CD4-positive, alpha-beta memory T cell (primary cell): ENCODE measurements around the gene MMD. TPM values are rescaled to one million over a fixed set of nuclear protein-coding genes. Genes with fewer than 3 reads are reported as not detected.

Source experiments
- CTCF ChIA-PET: fragments of 350-600 bp; sonication (Branson Sonifier 250); formaldehyde crosslinking; loops from one replicate; lab custom pipeline; 2021; ENCODE audit warnings: inconsistent platforms; ENCODE audit not compliant: partially characterized antibody; lab: Charles Lee
- POLR2A ChIA-PET: fragments of 350-600 bp; sonication (Branson Sonifier 250); formaldehyde crosslinking; loops from one replicate; lab custom pipeline; 2021; ENCODE audit not compliant: partially characterized antibody; lab: Charles Lee
- DNase-seq, 5 donors: peaks; one replicate each; pipeline versions ENCODE4 v3.0.0 to v3.0.0-alpha.2; 2020 to 2022; ENCODE audit warnings: mixed read lengths in 1 of 5
- H3K27ac ChIP-seq: one replicate; pipeline ENCODE4 v1.7.0; 2013; ENCODE audit warnings: low read depth, low read length
- H3K27me3 ChIP-seq: 2 replicates; pipeline ENCODE4 v1.7.0; 2013; ENCODE audit warnings: mild to moderate bottlenecking, low read length, moderate library complexity; ENCODE audit not compliant: insufficient read depth
- H3K36me3 ChIP-seq: 2 replicates; pipeline ENCODE4 v1.7.0; 2013; ENCODE audit warnings: mild to moderate bottlenecking, low read length, moderate library complexity; ENCODE audit not compliant: insufficient read depth
- H3K4me1 ChIP-seq: 2 replicates; pipeline ENCODE4 v1.7.0; 2013; ENCODE audit warnings: mild to moderate bottlenecking, low read length, moderate library complexity; ENCODE audit not compliant: insufficient read depth
- H3K4me3 ChIP-seq, 2 donors: one replicate each; pipeline ENCODE4 v1.7.0; 2013; ENCODE audit warnings: low read length in 2 of 2, mild to moderate bottlenecking in 1 of 2
- H3K9me3 ChIP-seq, 2 donors: one replicate each; pipeline ENCODE4 v1.7.0; 2013; ENCODE audit warnings: low read length in 2 of 2, control low read depth in 1 of 2; ENCODE audit not compliant: control insufficient read depth in 1 of 2
- H3K27ac Mint-ChIP-seq, 7 donors: one replicate each; pipeline ENCODE4 v1.8.0; 2020 to 2021; ENCODE audit warnings: mixed read lengths in 7 of 7, mild to moderate bottlenecking in 6 of 7, inconsistent platforms in 3 of 7, moderate library complexity in 3 of 7
- H3K27me3 Mint-ChIP-seq, 2 donors: one replicate each; pipeline ENCODE4 v1.8.0; 2020 to 2021; ENCODE audit warnings: mixed read lengths in 2 of 2
- H3K36me3 Mint-ChIP-seq, 2 donors: one replicate each; pipeline ENCODE4 v1.8.0; 2020 to 2021; ENCODE audit warnings: mixed read lengths in 2 of 2, inconsistent platforms in 1 of 2, mild to moderate bottlenecking in 1 of 2
- H3K4me1 Mint-ChIP-seq, 4 donors: one replicate each; pipeline ENCODE4 v1.8.0; 2020 to 2021; ENCODE audit warnings: mixed read lengths in 4 of 4, mild to moderate bottlenecking in 1 of 4
- H3K4me3 Mint-ChIP-seq, 8 donors: one replicate each; pipeline ENCODE4 v1.8.0; 2020 to 2021; ENCODE audit warnings: mixed read lengths in 8 of 8, mild to moderate bottlenecking in 7 of 8, moderate library complexity in 6 of 8, inconsistent platforms in 3 of 8
- H3K9me3 Mint-ChIP-seq, 8 donors: one replicate each; pipeline ENCODE4 v1.8.0; 2020 to 2021; ENCODE audit warnings: mixed read lengths in 8 of 8, mild to moderate bottlenecking in 5 of 8, inconsistent platforms in 3 of 8, moderate library complexity in 1 of 8
- intact Hi-C: fragments of 100-400 bp; cut with micrococcal nuclease; formaldehyde crosslinking; loops from one replicate; pipeline ENCODE4 v1.15.1; 2023
- polyA plus RNA-seq, 2 donors: library from polyadenylated mRNA; unstranded; fragments of 300-500 nt; fragmentation: Illumina TruSeq; gene quantifications; one replicate each; pipeline ENCODE4 v1.2.3, GENCODE V29; 2021
- total RNA-seq, 2 experiments: library from RNA; stranded (reverse); gene quantifications; one replicate each; pipeline ENCODE4 v1.2.3, GENCODE V29; 2021

The MMD gene
- total and polyA plus RNA-seq, 4 experiments from 2014 or later, result 4.2 to 20.0 (median 9.2) TPM

- no peaks in the 10 kb centered on the region for H3K27me3 Mint-ChIP-seq
- peaks cover 0 to 4% (median 1%) of the 10 kb centered on the region in 8 donors for H3K9me3 Mint-ChIP-seq
- no peak overlapping the region for H3K27ac Mint-ChIP-seq
- POLR2A ChIA-PET, result no interaction called here
- peaks cover 0 to 3% of the 10 kb centered on the region in 2 donors for H3K36me3 Mint-ChIP-seq
- Histone ChIP-seq H3K36me3 (no peaks in the 10 kb centered on the region), H3K9me3 (no peaks in the 10 kb centered on the region), H3K27me3 (no peaks in the 10 kb centered on the region), H3K4me1 (peaks cover 49% of the 10 kb centered on the region), H3K4me3 (no peak overlapping the region), H3K27ac (no peak overlapping the region)
- peak overlapping the region in 1 of 8 donors; percentile 29 for H3K4me3 Mint-ChIP-seq
- CTCF ChIA-PET, result interaction anchor here (0.6 to 10.1 kb wide), 16 partner anchors 9 to 371 kb away, joined by 3 to 173 read pairs (median 4); no protein-coding TSS in a partner anchor
- DNase-seq, result no peak
- intact Hi-C loops, result no loop called here
- peaks cover 41 to 61% (median 44%) of the 10 kb centered on the region in 4 donors for H3K4me1 Mint-ChIP-seq
Measured at GRCh38 chr17:55347341-55347740, 74.3 kb downstream of the MMD start.

DNA sequence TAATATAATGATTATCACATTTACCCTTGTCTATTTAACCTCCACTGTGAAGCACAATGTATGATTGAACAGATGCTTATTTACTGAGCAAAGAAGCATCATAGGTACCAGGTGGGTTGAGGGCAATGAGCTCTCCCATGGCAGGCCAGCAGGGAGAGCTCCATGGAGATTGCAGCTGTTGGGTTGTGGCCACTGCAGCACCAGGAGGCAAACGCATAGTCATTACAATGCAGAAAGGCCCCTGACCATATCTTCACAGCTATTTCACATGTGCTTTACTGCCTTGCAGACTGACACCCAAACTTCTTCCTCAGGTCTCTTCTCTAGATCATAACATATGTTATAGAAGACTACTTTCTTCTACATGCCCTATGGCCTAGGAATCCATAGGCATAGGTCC, 75.0 kb downstream of the MMD start:
- Histone ChIP-seq H3K27ac (no peak overlapping the region), H3K36me3 (no peaks in the 10 kb centered on the region), H3K9me3 (no peaks in the 10 kb centered on the region), H3K27me3 (no peaks in the 10 kb centered on the region), H3K4me1 (peaks cover 50% of the 10 kb centered on the region), H3K4me3 (no peak overlapping the region)
- ChIA-PET CTCF (interaction anchor here (0.9 to 10.1 kb wide), 6 partner anchors 8 to 355 kb away, joined by 3 to 173 read pairs (median 6); no protein-coding TSS in a partner anchor), POLR2A (no interaction called here)
- peaks cover 0 to 3% of the 10 kb centered on the region in 2 donors for H3K36me3 Mint-ChIP-seq
- peaks cover 0 to 4% (median 1%) of the 10 kb centered on the region in 8 donors for H3K9me3 Mint-ChIP-seq
- intact Hi-C loops, result no loop called here
- peaks cover 43 to 68% (median 48%) of the 10 kb centered on the region in 4 donors for H3K4me1 Mint-ChIP-seq
- peak overlapping the region in 1 of 8 donors; percentile 0 for H3K4me3 Mint-ChIP-seq
- H3K27me3 Mint-ChIP-seq, result no peaks in the 10 kb centered on the region
- H3K27ac Mint-ChIP-seq, result peak overlapping the region in 3 of 7 donors; percentile 9 to 73 (median 53)
- no peak for DNase-seq

- Histone ChIP-seq H3K4me3 (peak overlapping the region in 1 of 2 donors; percentile 12), H3K27me3 (no peaks in the 10 kb centered on the region), H3K36me3 (no peaks in the 10 kb centered on the region), H3K4me1 (peaks cover 65% of the 10 kb centered on the region), H3K27ac (peak overlapping the region; percentile 23), H3K9me3 (no peaks in the 10 kb centered on the region)
- no peak for DNase-seq
- ChIA-PET POLR2A (no interaction called here), CTCF (interaction anchor here (1.0 to 10.1 kb wide), 3 partner anchors 9 to 354 kb away, joined by 3 to 173 read pairs (median 80); no protein-coding TSS in a partner anchor)
- H3K36me3 Mint-ChIP-seq, result peaks cover 0 to 3% of the 10 kb centered on the region in 2 donors
- intact Hi-C loops, result no loop called here
- H3K9me3 Mint-ChIP-seq, result peaks cover 0 to 4% (median 2%) of the 10 kb centered on the region in 8 donors
- H3K4me1 Mint-ChIP-seq, result peaks cover 46 to 81% (median 52%) of the 10 kb centered on the region in 4 donors
- H3K27ac Mint-ChIP-seq, result peak overlapping the region; percentile 11 to 92 (median 84)
- H3K27me3 Mint-ChIP-seq, result peaks cover 0 to 2% of the 10 kb centered on the region in 2 donors
- H3K4me3 Mint-ChIP-seq, result peak overlapping the region in 5 of 8 donors; percentile 24 to 74 (median 65)
Measured at GRCh38 chr17:55345132-55345531, 76.5 kb downstream of the MMD start.

GRCh38 chr17:55344514-55344997, 77.1 kb downstream of the MMD start:
- H3K9me3 Mint-ChIP-seq, result peaks cover 0 to 4% (median 3%) of the 10 kb centered on the region in 8 donors
- peaks cover 0 to 3% of the 10 kb centered on the region in 2 donors for H3K27me3 Mint-ChIP-seq
- peaks cover 51 to 86% (median 57%) of the 10 kb centered on the region in 4 donors for H3K4me1 Mint-ChIP-seq
- H3K27ac ChIP-seq, result peak overlapping the region; percentile 23
- peak overlapping the region; percentile 42 to 92 (median 84) for H3K27ac Mint-ChIP-seq
- H3K36me3 ChIP-seq, result no peaks in the 10 kb centered on the region
- peak overlapping the region in 7 of 8 donors; percentile 24 to 74 (median 53) for H3K4me3 Mint-ChIP-seq
- H3K36me3 Mint-ChIP-seq, result peaks cover 0 to 3% of the 10 kb centered on the region in 2 donors
- H3K4me1 ChIP-seq, result peaks cover 66% of the 10 kb centered on the region
- peak in 2 of 5 donors; percentile 6 to 12 for DNase-seq
- peak overlapping the region in 1 of 2 donors; percentile 12 for H3K4me3 ChIP-seq
- CTCF ChIA-PET, result interaction anchor here (1.0 to 10.1 kb wide), 3 partner anchors 10 to 353 kb away, joined by 3 to 173 read pairs (median 80); no protein-coding TSS in a partner anchor
- POLR2A ChIA-PET, result interaction anchor here (1.0 kb wide), 1 partner anchor 107 kb away, joined by 4 read pairs; no protein-coding TSS in a partner anchor
- intact Hi-C loops, result no loop called here
- H3K9me3 ChIP-seq, result no peaks in the 10 kb centered on the region
- H3K27me3 ChIP-seq, result no peaks in the 10 kb centered on the region

- Histone ChIP-seq H3K9me3 (no peaks in the 10 kb centered on the region), H3K4me1 (peaks cover 66% of the 10 kb centered on the region), H3K27me3 (no peaks in the 10 kb centered on the region), H3K36me3 (no peaks in the 10 kb centered on the region), H3K27ac (no peak overlapping the region), H3K4me3 (no peak overlapping the region)
- peak overlapping the region; percentile 68 to 92 (median 84) for H3K27ac Mint-ChIP-seq
- intact Hi-C loops, result no loop called here
- POLR2A ChIA-PET, result interaction anchor here (1.0 kb wide), 1 partner anchor 107 kb away, joined by 4 read pairs; no protein-coding TSS in a partner anchor
- peaks cover 0 to 3% of the 10 kb centered on the region in 2 donors for H3K36me3 Mint-ChIP-seq
- peaks cover 0 to 4% of the 10 kb centered on the region in 2 donors for H3K27me3 Mint-ChIP-seq
- H3K4me3 Mint-ChIP-seq, result peak overlapping the region in 7 of 8 donors; percentile 44 to 74 (median 53)
- H3K4me1 Mint-ChIP-seq, result peaks cover 51 to 87% (median 59%) of the 10 kb centered on the region in 4 donors
- no peak for DNase-seq
- H3K9me3 Mint-ChIP-seq, result peaks cover 0 to 4% (median 3%) of the 10 kb centered on the region in 8 donors
- CTCF ChIA-PET, result interaction anchor here (1.0 to 10.1 kb wide), 3 partner anchors 10 to 353 kb away, joined by 3 to 173 read pairs (median 80); no protein-coding TSS in a partner anchor
Measured at GRCh38 chr17:55343900-55344513, 77.6 kb downstream of the MMD start.

- POLR2A ChIA-PET, result no interaction called here
- CTCF ChIA-PET, result interaction anchor here (0.6 to 10.1 kb wide), 3 partner anchors 10 to 104 kb away, joined by 3 to 80 read pairs (median 3); no protein-coding TSS in a partner anchor
- intact Hi-C loops, result no loop called here
Measured at GRCh38 chr17:55342800-55343585, 78.6 kb downstream of the MMD start.

More at GRCh38 chr17:55342800-55343585, 78.6 kb downstream of the MMD start:
- Mint-ChIP-seq H3K4me1 (peaks cover 43 to 77% (median 51%) of the 10 kb centered on the region in 4 donors), H3K4me3 (peak overlapping the region in 6 of 8 donors; percentile 34 to 74 (median 44)), H3K36me3 (peaks cover 0 to 3% of the 10 kb centered on the region in 2 donors), H3K27ac (peak overlapping the region; percentile 68 to 92 (median 84)), H3K9me3 (peaks cover 0 to 11% (median 5%) of the 10 kb centered on the region in 8 donors), H3K27me3 (peaks cover 0 to 9% of the 10 kb centered on the region in 2 donors)
- H3K9me3 ChIP-seq, result no peaks in the 10 kb centered on the region
- no peaks in the 10 kb centered on the region for H3K27me3 ChIP-seq
- peaks cover 57% of the 10 kb centered on the region for H3K4me1 ChIP-seq
- H3K36me3 ChIP-seq, result no peaks in the 10 kb centered on the region
- H3K4me3 ChIP-seq, result no peak overlapping the region
- no peak for DNase-seq
- H3K27ac ChIP-seq, result no peak overlapping the region
